ENCODE results near the gene TMEM94.
A peak's percentile ranks its signal among the peaks of the same experiment; 100 is the strongest.
"Not testable (repeated sequence)": the region's sequence is repeated elsewhere in the genome, so short reads cannot be mapped to it uniquely, and the experiment has no call there.

TMEM94 gene

DNA sequence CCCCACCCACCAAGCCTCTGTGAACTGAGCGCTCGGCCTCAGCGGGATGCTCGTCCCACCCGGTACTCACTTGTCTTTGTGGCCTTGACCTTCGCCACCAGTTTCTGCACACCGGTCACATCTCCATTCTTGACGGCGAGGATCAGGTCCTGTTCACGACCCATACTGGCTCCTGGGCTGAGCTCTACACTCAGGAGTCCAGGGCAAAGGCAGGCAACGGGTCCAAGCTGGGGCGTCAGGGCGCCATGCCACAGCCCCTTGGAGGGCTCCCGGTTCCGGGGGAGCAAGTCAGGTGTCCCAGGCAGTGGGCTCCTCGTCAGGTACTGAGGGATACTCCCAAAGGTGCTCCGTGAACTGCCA, 57.2 kb downstream of the TMEM94 start:
- no peak for DNase-seq

DNA sequence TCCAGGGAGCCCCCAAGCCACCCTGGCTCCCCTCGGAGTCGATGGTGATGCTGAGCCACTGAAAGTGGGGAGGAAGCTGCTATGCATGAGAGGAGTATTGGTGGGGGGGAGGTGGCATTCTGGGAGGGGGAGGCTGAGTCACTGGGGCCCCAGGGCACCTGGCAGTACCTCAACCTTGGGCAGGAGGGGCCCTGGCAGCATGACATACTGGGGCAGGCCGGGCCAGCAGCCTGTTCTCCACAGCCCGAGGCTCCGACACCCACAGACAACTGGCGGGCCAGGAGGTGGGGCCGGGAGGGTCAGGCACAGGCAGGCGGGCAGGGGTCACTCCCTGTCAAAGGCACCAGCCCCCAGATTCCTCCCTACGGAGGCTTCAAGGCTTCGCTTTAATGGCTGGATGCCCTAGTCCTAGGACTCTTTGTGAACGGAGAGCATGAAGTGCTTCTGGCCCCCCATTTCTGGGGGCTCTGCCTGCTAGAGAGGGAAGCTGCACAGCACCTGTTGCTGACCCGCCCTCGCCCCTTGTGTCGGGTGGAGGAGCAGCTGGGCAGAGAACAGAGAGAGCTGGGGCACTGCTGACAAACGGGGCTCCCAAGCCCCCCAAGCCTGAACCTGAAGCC, 58.0 kb downstream of the TMEM94 start:
- no peak for DNase-seq

DNA sequence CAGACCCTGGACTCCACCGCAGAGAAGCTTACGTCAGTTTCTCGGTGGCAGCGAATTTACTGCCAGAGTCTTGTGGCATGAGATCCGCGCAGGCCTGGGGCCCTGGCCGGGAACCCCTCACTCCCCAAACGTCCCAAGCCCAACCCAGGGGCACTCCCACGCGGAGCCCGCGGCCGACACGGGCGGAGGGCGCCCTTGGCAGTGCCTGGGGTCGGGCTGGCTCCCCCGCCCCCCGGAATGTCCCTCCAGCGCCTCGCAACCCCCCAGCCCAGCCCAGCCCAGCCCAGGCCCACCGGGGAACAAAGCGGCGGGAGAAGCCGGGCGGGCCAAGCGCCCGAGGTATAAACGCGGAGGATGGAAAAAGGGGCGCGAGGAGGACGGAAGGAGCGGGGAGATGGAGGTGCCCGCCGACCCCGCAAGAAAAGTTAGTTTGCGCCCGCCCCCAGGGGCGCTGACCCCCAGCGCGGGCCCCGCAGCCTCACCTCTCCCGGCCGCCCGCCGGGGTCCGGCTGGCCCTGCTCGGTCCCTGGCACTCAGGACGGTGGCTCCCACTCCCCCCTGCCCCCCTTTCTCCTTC, 58.6 kb downstream of the TMEM94 start:
- DNase-seq = no peak

DNA sequence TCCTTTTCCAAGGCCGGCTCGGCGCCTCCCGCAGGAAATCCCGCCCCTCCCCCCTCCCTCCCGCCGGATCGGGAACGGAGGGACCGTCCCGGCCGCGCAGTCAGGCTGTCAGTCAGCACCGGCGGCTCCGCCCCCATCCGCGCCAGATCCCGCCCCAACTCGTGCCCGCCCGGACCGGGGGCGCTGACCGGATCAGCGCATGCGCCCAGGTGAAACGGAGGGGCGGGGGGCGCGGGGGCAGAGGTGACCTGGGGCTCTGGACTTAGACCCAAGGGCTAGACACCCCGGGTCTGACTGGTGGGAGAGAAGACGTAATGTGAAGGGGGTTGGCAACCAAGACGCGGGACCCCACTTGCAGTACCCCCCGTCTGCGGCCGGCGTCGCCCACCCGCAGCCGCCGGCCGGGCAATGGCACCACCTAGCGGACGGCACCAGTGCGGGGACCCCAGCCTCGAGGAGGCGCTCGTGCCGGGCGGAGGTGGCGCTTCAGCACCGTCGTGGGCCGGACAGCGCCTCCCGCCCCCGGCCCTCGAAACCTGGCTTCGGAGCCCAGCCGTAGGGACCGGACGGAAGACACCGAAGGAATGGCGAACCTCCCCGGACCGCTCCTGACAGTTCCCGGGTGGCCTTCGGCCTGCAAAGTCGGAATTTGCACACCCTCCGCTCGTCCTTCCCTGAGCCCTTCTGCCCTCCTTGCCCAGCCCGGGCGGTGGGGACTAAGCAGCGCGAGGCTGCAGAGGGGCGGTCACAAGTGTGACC, 59.2 kb downstream of the TMEM94 start, which contains the start of gene CASKIN2:
Gene CASKIN2 (minus strand): TSS at position 42 of the 759 bp plus-strand sequence. CDS start 1,733 bp downstream, outside the sequence.
- peak; percentile 94 for DNase-seq

DNA sequence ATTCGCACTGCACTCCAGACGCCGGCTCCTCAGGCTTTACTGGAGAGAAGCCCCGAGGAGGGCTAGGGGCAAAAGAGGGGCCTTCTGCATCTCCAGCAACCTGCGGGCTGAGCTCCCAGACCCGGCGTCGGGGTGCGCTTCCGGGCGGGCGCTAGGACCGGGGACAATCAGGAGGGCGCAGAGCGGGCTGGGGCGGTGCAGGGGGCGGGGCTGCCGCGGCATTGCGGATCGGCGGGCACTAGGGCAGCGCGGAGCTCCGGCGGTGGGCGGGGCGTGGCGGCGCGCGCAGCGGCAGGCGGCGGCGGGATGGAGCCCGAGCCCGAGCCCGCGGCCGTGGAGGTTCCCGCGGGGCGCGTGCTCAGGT, 59.8 kb downstream of the TMEM94 start, which contains the start of gene TSEN54:
Gene TSEN54 (plus strand): TSS at position 274 of the 364 bp plus-strand sequence. CDS start 33 bp downstream, at position 307.
- peak; percentile 90 for DNase-seq

DNA sequence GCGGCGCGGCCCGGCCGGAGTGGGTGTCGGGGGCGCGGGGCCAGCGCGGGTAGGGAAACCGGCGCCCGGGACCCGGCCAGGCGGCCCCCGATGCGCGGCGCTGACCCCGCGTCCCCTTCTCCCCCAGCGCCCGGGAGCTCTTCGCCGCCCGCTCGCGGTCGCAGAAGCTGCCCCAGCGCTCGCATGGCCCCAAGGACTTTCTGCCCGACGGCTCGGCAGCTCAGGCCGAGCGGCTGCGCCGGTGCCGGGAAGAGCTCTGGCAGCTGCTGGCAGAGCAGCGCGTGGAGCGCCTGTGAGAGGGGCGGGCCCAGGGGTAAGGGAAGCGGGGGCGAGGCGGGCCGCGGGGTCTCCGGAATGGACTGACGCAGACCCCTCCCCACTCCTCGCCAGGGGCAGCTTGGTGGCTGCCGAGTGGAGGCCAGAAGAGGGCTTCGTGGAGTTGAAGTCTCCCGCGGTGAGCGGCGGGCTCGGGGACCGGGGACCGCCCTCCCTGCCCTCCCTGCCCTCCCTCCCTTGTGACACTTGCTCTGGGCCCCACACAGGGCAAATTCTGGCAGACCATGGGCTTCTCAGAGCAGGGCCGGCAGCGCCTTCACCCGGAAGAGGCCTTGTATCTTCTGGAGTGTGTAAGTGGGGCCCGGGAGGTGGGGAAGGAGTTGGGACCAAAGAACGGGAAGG, 60.3 kb downstream of the TMEM94 start:
- DNase-seq = peak; percentile 60

DNA sequence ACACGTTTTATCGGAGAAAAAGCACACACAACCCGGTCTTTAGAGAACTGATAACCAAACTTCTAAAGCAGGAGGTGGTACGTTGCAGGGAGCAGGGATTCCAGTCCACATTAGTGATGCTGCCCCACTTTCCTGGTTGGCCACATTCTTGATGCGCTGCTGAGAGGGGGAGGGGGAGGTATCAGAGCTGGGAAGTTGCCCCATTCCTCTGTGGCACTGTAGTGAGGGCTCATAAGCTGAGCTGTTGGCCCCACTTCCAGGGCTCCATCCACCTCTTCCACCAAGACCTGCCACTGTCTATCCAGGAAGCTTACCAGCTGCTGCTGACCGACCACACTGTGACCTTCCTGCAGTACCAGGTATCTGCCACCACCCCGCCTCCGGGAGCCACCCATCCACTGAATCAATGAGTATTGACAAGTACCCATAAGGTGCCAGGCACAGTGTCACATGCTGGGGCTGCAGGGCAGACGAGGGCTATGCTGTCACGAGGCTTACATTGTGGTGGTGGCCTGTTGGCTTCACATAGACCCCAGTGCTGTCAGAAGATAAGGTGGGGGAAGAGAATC, 60.9 kb downstream of the TMEM94 start:
- peak; percentile 17 for DNase-seq

DNA sequence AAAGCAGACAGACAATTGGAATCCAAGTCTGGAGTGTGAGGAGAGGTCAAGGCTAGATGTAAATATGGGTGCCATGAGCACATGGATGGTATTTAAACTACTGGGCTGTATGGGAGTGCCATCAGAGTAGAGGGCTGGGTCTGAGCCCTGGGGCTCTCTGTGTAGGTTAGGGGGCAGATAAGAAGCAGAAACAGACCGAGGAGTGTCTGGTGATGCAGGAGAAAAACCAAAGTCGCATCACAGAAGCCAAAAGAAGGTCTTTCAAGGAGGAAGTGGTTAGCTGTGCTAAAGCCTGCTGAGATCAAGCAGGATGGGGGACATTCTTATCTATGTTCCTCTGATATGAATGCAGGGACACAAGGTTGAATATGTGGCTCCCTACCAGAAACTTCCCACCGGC, 61.8 kb downstream of the TMEM94 start:
- DNase-seq = no peak

DNA sequence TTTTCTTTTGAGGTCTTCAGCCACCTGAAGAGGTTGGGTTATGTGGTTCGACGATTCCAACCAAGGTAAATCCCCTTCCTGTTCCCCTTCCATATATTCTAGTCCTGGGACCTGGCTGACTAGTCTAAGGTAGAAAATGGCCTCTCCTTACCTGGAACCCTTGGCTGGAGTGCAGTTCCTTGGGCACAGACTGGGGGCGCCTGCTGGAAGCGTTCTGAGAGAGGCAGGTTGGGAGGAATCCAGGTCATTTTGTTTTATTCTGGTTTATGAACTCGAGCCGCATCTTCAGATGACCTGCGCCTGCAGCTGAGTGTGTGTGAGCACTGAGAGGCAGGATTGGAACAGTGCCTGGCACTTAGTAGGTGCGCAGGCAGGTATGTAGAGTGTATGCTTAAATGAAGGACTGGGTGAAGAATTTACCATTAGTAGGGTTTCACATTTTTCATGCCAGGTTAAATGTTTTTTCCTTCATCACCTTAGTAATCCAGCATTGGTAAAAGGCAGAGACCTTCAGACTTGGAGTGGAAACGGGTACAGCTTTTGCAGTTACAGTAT, 62.6 kb downstream of the TMEM94 start:
- DNase-seq = no peak

DNA sequence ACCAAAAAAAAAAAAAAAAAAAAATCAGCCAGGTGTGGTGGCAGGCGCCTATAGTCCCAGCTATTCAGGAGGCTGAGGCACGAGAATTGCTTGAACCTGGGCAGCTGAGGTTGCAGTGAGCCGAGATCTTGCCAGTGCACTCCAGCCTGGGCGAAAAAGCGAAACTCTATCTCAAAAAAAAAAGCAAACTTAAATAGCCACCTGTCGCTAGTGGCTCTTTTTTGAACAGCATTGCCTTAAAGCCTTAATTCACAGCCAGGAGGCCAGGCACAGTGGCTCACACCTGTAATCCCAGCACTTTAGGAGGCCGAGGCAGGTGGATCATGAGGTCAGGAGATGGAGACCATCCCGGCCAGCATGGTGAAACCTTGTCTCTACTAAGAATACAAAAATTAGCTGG, 64.0 kb downstream of the TMEM94 start:
- DNase-seq = not testable (repeated sequence)

DNA sequence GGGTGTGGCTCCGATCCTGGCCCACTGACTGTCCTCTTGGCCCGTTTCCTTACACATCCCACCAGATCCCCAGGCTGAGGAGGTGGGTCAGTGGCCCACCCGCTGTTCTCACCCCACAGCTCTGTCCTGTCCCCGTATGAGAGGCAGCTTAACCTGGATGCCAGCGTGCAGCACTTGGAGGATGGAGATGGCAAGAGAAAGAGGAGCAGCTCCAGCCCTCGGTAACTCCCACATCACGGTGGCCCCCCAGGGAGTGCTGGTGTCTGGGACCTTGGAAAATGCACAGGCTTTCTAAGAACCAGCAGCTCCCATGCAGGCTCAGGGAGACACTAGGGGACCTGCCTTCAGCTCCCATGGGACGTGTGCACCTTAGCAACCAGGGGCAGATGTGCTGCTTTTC, 64.9 kb downstream of the TMEM94 start:
- DNase-seq = no peak

DNA sequence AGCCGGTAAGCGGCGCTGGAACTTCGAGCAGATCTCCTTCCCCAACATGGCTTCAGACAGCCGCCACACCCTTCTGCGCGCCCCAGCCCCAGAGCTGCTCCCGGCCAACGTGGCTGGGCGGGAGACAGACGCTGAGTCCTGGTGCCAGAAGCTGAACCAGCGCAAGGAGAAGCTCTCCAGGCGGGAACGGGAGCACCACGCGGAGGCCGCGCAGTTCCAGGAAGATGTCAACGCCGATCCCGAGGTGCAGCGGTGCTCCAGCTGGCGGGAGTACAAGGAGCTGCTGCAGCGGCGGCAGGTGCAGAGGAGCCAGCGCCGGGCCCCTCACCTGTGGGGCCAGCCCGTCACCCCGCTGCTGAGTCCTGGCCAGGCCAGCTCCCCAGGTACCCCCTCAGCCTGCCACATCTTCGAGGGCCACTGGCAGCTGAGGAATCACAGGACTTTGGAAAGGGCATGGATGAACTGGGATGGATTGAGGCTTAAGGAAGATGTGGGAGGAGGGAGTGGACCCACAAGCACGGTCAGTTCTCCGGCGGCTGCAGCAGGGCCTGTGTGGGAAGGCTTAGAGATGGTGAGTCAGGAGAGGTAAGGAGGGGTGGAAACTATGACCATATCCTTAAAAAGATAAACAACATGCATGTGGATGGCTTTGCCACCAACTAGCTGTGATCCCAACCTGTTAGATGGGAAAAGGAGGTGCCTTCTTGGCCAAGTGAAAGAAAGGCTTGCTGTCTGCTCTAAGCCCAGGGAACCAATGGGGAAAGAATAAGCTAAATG, 65.7 kb downstream of the TMEM94 start:
- no peak for DNase-seq

DNA sequence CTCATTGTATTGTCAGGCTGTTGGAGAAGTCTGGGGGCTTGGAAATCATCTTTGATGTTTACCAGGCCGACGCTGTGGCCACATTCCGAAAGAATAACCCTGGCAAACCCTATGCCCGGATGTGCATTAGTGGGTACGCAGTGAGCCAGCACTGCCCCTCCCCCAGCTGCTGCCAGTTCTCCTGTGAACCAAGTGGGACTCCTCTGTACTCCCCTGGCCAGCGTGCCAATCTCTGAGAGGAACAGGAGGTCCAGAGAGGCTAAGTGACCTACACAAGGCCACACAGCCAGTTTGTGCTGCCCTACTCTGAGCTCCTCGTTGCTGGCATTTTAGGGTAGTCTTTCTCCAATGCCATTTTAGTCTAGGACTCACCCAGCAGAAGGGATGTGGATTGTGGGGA, 67.2 kb downstream of the TMEM94 start:
- no peak for DNase-seq

DNA sequence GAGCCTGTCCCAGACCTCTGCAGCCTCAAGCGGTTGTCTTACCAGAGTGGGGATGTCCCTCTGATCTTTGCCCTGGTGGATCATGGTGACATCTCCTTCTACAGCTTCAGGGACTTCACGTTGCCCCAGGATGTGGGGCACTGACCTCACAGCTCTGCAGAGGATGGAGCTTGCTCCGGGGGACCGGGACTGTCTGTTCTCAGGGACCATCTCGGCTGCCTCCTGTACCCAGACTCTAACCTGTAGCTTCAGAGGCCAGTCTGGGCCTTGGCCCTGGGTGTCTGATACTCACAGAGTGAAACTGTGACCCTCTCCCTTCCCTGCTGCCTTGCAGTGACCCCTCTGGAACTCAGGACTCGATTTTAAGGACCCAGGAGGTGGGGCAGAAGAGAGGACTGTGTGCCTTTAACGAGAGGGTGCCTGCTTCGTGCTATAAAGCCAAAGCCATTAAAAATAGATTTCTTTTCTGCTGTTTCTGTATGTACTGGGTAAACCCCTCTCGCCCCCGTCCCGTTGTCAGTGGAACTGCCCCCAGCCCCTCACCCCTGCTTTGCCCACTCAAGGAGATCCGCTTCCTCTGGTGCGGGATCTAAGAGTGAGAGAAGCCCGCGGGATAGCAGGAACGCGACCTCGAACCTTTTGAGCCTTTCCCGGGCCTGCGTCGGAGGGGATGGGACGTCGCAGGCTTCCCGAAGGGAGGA, 68.0 kb downstream of the TMEM94 start:
- no peak for DNase-seq

DNA sequence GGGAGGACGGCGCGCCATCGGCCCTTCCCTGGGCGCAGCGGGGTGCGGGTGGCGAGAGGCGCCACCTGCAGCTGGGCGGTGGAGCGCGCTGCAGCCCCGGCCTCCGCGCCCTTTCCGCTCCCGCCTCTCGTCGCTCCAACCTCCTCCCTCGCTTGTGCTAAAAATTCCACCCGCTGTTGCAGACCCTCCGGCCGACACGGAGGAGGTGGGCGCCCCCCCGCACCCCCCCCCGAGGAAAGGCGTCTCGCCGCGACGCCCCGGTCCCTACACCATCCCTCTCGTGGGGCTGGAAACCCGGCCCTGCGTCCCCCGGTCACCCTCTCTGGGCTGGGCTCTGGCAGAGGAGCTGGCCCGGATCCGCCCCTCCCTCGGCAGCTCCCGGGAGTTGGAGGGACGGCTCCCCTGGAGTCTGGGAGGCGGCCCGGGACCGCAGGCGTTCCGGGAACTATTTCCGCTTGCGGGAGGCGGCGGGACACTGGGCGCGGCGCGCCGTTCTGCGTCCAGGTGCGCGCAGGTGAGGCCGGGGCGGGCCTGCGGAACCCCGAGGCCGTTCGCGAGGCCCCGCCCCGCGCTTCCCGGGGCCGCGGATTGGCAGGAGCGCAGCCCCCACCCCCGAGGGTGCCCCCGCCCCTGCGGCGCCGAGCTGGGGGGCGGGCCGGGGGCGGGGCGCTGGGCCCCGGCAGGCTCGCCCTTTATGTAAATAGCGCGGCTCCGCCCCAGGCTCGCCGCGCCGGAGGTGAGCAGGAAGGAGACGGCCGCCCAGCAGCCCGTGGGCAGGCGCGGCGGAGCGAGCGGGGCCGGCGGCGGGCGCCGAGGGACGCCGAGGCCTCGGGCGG, 68.8 kb downstream of the TMEM94 start, which contains the start of gene LLGL2:
Gene LLGL2 (plus strand): TSS at position 728 of the 836 bp plus-strand sequence. CDS start 17,730 bp downstream, outside the sequence.
- DNase-seq = peak; percentile 94

DNA sequence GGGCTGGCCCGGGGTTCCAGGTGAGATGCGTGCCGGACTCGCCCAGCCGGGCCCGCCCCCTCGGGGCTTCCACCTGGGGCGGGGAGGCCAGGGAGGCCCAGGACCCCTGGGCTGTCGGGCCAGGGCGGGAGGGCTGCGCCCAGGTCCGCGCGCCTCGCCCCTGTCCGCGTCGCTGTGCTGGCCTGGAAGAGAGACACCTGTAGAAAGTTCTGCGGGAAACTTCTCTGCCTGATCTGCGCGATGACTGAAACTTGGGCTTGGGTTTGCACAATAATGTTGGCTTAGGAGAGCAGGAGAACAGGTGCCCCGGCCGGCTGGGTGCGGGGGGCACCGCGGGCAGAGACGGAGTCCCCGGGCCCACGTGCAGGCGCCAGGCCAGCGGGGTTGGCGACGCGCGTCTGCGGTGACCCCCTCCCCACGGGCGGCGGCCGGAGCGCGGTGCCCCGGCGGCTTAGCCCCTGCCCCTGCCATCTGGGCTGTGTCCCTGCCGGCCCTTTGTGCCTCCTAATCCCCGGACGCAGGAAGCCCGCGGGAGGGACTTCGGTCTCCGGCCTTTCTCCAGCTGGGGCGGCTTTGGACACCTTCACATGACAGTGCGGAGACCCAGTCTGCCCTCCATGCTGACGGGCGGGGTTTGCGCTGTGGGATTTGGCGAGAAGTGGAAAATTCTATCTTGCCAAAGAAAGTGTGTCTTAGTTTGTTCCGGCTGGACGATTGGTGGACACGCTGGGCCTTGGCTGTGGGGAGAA, 69.5 kb downstream of the TMEM94 start:
- peak; percentile 64 for DNase-seq

DNA sequence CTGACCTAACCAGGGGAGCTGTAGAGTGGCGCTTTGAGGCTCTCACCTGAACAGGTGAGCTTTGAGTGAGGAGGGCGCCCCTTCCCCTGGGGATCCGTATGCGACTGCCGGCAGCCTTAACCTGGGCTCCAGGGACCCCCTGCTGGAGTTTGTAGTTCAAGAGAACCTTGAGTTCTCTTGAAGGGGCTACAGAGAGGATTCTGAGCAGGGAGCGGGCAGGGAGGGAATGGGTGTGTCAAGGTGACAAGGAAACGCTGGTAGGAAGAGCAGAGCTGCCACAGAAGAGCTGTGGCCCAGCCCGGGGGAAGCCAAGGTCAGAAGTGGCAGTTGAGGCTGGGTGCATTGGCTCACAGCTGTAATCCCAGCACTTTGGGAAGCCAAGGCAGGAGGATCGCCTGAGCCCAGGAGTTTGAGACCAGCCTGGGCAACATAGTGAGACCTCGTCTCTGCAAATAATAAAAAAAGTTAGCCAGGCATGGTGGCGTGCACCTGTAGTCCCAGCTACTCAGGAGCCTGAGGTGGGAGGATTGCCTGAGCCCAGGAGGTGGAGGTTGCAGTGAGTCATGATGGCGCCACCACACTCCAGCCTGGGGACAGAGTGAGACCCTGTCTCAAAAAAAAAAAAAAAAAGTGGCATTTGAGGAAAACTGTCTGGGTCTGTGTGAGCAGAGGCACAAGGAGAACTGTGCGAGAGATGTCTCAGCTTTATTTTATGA, 70.3 kb downstream of the TMEM94 start:
- peak; percentile 64 for DNase-seq

DNA sequence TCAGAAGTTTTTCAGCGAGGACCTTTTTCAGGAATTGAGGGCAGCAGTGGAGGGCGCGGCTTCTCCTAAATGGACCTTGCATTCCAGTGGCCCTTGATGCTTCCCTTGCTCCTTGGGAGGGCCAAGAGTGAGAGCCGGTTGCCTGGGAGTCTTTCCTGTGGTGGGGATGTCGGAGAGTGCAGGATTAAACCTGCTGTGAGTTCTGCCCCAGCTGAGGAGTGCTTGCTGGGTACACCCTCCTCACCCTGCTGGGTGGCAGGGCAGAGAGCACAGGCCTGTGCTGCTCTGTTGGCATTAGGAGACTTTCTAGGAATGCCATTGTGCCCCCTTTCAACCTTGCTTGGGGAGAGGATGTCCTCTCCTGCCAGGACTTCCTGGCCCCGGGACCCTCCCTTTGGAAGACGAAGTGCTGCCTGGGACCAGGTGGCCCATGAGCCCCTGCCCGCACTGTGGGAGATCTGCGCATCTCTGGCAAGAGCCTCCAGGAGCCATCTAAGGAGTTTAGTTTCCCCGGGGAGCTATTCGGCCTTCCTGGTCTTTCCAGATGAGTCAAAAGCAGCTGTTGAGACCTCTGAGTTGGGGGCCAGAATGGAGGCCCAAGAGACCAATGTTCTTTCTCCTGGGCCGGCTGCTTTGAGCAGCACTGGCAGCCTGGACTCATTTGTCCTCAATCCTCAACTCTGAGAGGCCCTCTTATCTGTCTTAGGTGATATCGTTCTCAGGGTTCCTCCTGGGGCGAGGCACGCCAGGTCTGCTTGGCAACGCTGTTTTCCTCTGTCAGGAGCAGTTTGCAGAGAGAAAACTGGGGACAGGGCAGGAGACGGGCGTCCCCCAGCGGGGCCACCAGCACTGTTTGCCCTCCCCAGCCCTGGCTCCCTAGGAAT, 74.6 kb downstream of the TMEM94 start:
- no peak for DNase-seq

All from NCI-H146 (cell line).